HG03196 (cell line): Measurements from ENCODE around the gene UTP25.
"Not testable (repeated sequence)": the region's sequence is repeated elsewhere in the genome, so short reads cannot be mapped to it uniquely, and the experiment has no call there.

Experiments
- ATAC-seq: cut with Tn5 transposase; IDR thresholded peaks from one replicate; pipeline ENCODE4 v1.9.1; 2021; ENCODE audit not compliant: unreplicated experiment

The UTP25 gene

GRCh38 chr1:209871430-209871829, 43.7 kb downstream of the UTP25 start:
- no peak for ATAC-seq

- no peak for ATAC-seq
Observed at GRCh38 chr1:209873067-209873799, 45.5 kb downstream of the UTP25 start.

- ATAC-seq, result no peak
Observed at GRCh38 chr1:209875515-209875914, 47.7 kb downstream of the UTP25 start.

GRCh38 chr1:209876078-209876800, 48.5 kb downstream of the UTP25 start:
- no peak for ATAC-seq

- no peak for ATAC-seq
Observed at GRCh38 chr1:209877087-209877764, 49.5 kb downstream of the UTP25 start.

- ATAC-seq, result no peak
Observed at GRCh38 chr1:209878964-209879363, 51.2 kb downstream of the UTP25 start.

GRCh38 chr1:209879539-209879938, 51.8 kb downstream of the UTP25 start:
- ATAC-seq, result no peak

GRCh38 chr1:209880031-209880430, 52.3 kb downstream of the UTP25 start:
- ATAC-seq, result no peak

- no peak for ATAC-seq
Observed at GRCh38 chr1:209881619-209882018, 53.8 kb downstream of the UTP25 start.

- ATAC-seq, result no peak
Observed at GRCh38 chr1:209882286-209882685, 54.5 kb downstream of the UTP25 start.

- no peak for ATAC-seq
Observed at GRCh38 chr1:209882942-209883340, 55.2 kb downstream of the UTP25 start.

GRCh38 chr1:209883341-209883971, 55.7 kb downstream of the UTP25 start:
- no peak for ATAC-seq

- ATAC-seq, result no peak
Observed at GRCh38 chr1:209884249-209884648, 56.5 kb downstream of the UTP25 start.

GRCh38 chr1:209884665-209885117, 56.9 kb downstream of the UTP25 start:
- ATAC-seq, result peak; percentile 99

GRCh38 chr1:209885403-209886218, 57.8 kb downstream of the UTP25 start:
- ATAC-seq, result no peak

GRCh38 chr1:209886219-209886536, 58.4 kb downstream of the UTP25 start:
- no peak for ATAC-seq

- ATAC-seq, result not testable (repeated sequence)
Observed at GRCh38 chr1:209888291-209889076, 60.7 kb downstream of the UTP25 start.

GRCh38 chr1:209889077-209889418, 61.3 kb downstream of the UTP25 start:
- no peak for ATAC-seq

- no peak for ATAC-seq
Observed at GRCh38 chr1:209890641-209891330, 63.0 kb downstream of the UTP25 start.
